Panc1 (cell line): Measurements from ENCODE around the gene THEM4. TPM values are rescaled to one million over a fixed set of nuclear protein-coding genes. Genes with fewer than 3 reads are reported as not detected.

Source experiments
- ATAC-seq: fragments of 200-7000 bp; cut with Tn5 transposase; 2 replicates; pipeline ENCODE4 v1.9.1; 2020; ENCODE audit warnings: mild to moderate bottlenecking, moderate library complexity
- BruUV-seq: library from RNA; stranded (reverse); fragments of 400-500 nt; replicated peaks from 2 replicates; lab custom pipeline; 2021; lab: Mats Ljungman, UMichigan
- CTCF ChIA-PET: fragments of 300-600 bp; sonication (Branson Sonifier 250); formaldehyde crosslinking; loops from one replicate; lab custom pipeline; 2022; ENCODE audit warnings: antibody characterized with exemption; lab: Charles Lee
- POLR2A ChIA-PET: fragments of 300-600 bp; sonication (Branson Sonifier 250); formaldehyde crosslinking; loops from one replicate; lab custom pipeline; 2022; ENCODE audit warnings: antibody characterized with exemption; lab: Charles Lee
- DNase-seq: peaks from one replicate; pipeline ENCODE4 v3.0.0-alpha.2; 2010; ENCODE audit warnings: low read depth, low spot score
- H3K27ac ChIP-seq: 2 replicates; pipeline ENCODE4 v1.5.1; 2011; ENCODE audit warnings: mild to moderate bottlenecking, low read length, inconsistent platforms
- H3K27me3 ChIP-seq: fragments of 200-500 bp; sonication (Bioruptor generic); 2 replicates; pipeline ENCODE4 v1.6.0; 2014; ENCODE audit warnings: low read length, inconsistent platforms; ENCODE audit not compliant: control insufficient read depth, insufficient read depth
- H3K36me3 ChIP-seq: fragments of 200-500 bp; sonication (Bioruptor generic); 2 replicates; pipeline ENCODE4 v1.5.1; 2014; ENCODE audit warnings: inconsistent platforms, mild to moderate bottlenecking, low read length, moderate library complexity; ENCODE audit not compliant: control insufficient read depth, insufficient read depth
- H3K4me1 ChIP-seq: 2 replicates; pipeline ENCODE4 v1.5.1; 2011; ENCODE audit warnings: inconsistent platforms, mild to moderate bottlenecking, low read length, moderate library complexity; ENCODE audit not compliant: control insufficient read depth, insufficient read depth
- H3K4me3 ChIP-seq, 2 experiments: 2 replicates each; pipeline ENCODE4 v1.5.1; 2011 to 2012; ENCODE audit warnings: low read depth in 2 of 2, low read length in 2 of 2, mild to moderate bottlenecking in 2 of 2, inconsistent platforms in 1 of 2, moderate library complexity in 1 of 2
- H3K9me3 ChIP-seq: fragments of 200-500 bp; sonication (Bioruptor generic); 2 replicates; pipeline ENCODE4 v1.5.1; 2014; ENCODE audit warnings: low read depth, mild to moderate bottlenecking, inconsistent platforms, low read length, moderate library complexity; ENCODE audit not compliant: control insufficient read depth, insufficient read depth
- CTCF ChIP-seq: fragments of 450-650 bp; IDR thresholded peaks from 2 replicates; pipeline ENCODE4 v1.5.1; 2017; ENCODE audit warnings: mild to moderate bottlenecking
- POLR2AphosphoS5 ChIP-seq: IDR thresholded peaks from 2 replicates; pipeline ENCODE4 v1.6.1; 2012; ENCODE audit warnings: mild to moderate bottlenecking, low read depth, low read length, moderate library complexity
- REST ChIP-seq, 2 experiments: IDR thresholded peaks; 2 replicates each; pipeline ENCODE4 v1.6.1; 2011 to 2012; ENCODE audit warnings: low read depth in 2 of 2, control low read depth in 1 of 2, low read length in 1 of 2, mild to moderate bottlenecking in 1 of 2, moderate library complexity in 1 of 2; ENCODE audit not compliant: insufficient read depth in 1 of 2
- SIN3A ChIP-seq: IDR thresholded peaks from 2 replicates; pipeline ENCODE4 v1.6.1; 2012; ENCODE audit warnings: low read depth, mild to moderate bottlenecking, low read length, moderate library complexity, borderline replicate concordance; ENCODE audit not compliant: insufficient read depth
- TCF7L2 ChIP-seq: IDR thresholded peaks from 2 replicates; pipeline ENCODE4 v1.6.1; 2011; ENCODE audit warnings: mild to moderate bottlenecking, low read depth, low read length, inconsistent platforms
- in situ Hi-C: cut with HindIII; loops from 2 replicates; pipeline ENCODE4 v1.10.0; 2016; ENCODE audit warnings: low sequenced_read_pairs, low pct_unique_long_range_greater_than_20kb
- intact Hi-C: fragments of 100-400 bp; cut with micrococcal nuclease; formaldehyde crosslinking; loops from one replicate; pipeline ENCODE4 v1.10.0; 2022; ENCODE audit not compliant: unreplicated experiment
- total RNA-seq: library from RNA; stranded (reverse); gene quantifications from one replicate; pipeline ENCODE4 v1.2.1, GENCODE V29; 2021; ENCODE audit not compliant: unreplicated experiment

THEM4 gene
- total RNA-seq, 1 experiment from 2014 or later = 21.8 TPM

GRCh38 chr1:151916726-151917370 lies 7.5 kb upstream of the THEM4 start:
- ChIA-PET POLR2A (no interaction called here), CTCF (no interaction called here)
- Histone ChIP-seq H3K27ac (no peak overlapping the region), H3K4me3 (no peak overlapping the region), H3K36me3 (no peaks in the 10 kb centered on the region), H3K4me1 (no peaks in the 10 kb centered on the region), H3K9me3 (no peaks in the 10 kb centered on the region), H3K27me3 (no peaks in the 10 kb centered on the region)
- no peak for TF ChIP-seq REST (IDR thresholded peaks at IDR 0.05; ENCODE audit: insufficient read depth in 1 of 2, low read depth in 2 of 2, low read length in 1 of 2)
- no TSS peak for BruUV-seq
- no peak for DNase-seq
- intact Hi-C loops (no loop called here), in situ Hi-C loops (no loop called here)
- no peak for ATAC-seq

- Histone ChIP-seq H3K9me3 (no peaks in the 10 kb centered on the region), H3K4me1 (peaks cover 7% of the 10 kb centered on the region), H3K36me3 (no peaks in the 10 kb centered on the region), H3K27me3 (no peaks in the 10 kb centered on the region), H3K4me3 (no peak overlapping the region), H3K27ac (no peak overlapping the region)
- DNase-seq (no peak), ATAC-seq (no peak)
- ChIA-PET CTCF (no interaction called here), POLR2A (no interaction called here)
- BruUV-seq = no TSS peak
- TF ChIP-seq POLR2AphosphoS5 (no peak), REST (IDR thresholded peaks at IDR 0.05; ENCODE audit: insufficient read depth in 1 of 2, low read depth in 2 of 2, low read length in 1 of 2) (no peak), TCF7L2 (no peak), CTCF (no peak), SIN3A (no peak)
- intact Hi-C loops = no loop called here
- in situ Hi-C loops = no loop called here
Measured at GRCh38 chr1:151915061-151915686, 5.9 kb upstream of the THEM4 start.
